HEK293T (cell line): Measurements from ENCODE around the gene MAB21L1.

Source experiments
- ELF4 ChIP-seq: fragments of 450-650 bp; IDR thresholded peaks from 2 replicates; pipeline ENCODE4 v1.6.1; 2017; ENCODE audit warnings: antibody characterized with exemption
- L3MBTL2 ChIP-seq: fragments of 450-650 bp; conservative IDR thresholded peaks from 2 replicates; pipeline ENCODE4 v1.6.1; 2016; ENCODE audit warnings: mild to moderate bottlenecking
- LEF1 ChIP-seq: fragments of 450-650 bp; IDR thresholded peaks from 2 replicates; pipeline ENCODE4 v1.6.1; 2017; ENCODE audit warnings: mild to moderate bottlenecking, borderline replicate concordance
- SP1 ChIP-seq: fragments of 450-650 bp; IDR thresholded peaks from 2 replicates; pipeline ENCODE4 v1.6.1; 2017
- SUZ12 ChIP-seq: fragments of 450-650 bp; IDR thresholded peaks from 2 replicates; pipeline ENCODE4 v1.6.1; 2016; ENCODE audit warnings: mild to moderate bottlenecking

- TF ChIP-seq L3MBTL2 = no peak
- TF ChIP-seq ELF4 = no peak
- no peak for TF ChIP-seq SP1
- TF ChIP-seq LEF1 = no peak
- TF ChIP-seq SUZ12 = no peak
Measured at GRCh38 chr13:35502456-35502855, 26.0 kb upstream of the MAB21L1 start.
